ENCODE data around the gene MARK3.
"Not testable (repeated sequence)": the region's sequence is repeated elsewhere in the genome, so short reads cannot be mapped to it uniquely, and the experiment has no call there.

MARK3 gene

GRCh38 chr14:103489621-103490020, 104.4 kb downstream of the MARK3 start:
- no peak for DNase-seq (ENCODE audit: low read depth)

GRCh38 chr14:103491691-103492090, 106.5 kb downstream of the MARK3 start:
- DNase-seq (ENCODE audit: low read depth), result no peak

- DNase-seq (ENCODE audit: low read depth), result no peak
Observed at GRCh38 chr14:103492156-103492925, 107.1 kb downstream of the MARK3 start.

GRCh38 chr14:103495854-103496253, 110.6 kb downstream of the MARK3 start:
- DNase-seq (ENCODE audit: low read depth), result no peak

GRCh38 chr14:103496776-103497175, 111.6 kb downstream of the MARK3 start:
- no peak for DNase-seq (ENCODE audit: low read depth)

GRCh38 chr14:103499709-103500108, 114.5 kb downstream of the MARK3 start:
- DNase-seq (ENCODE audit: low read depth), result no peak

- DNase-seq (ENCODE audit: low read depth), result peak; percentile 85
Observed at GRCh38 chr14:103500148-103500990, 115.2 kb downstream of the MARK3 start.

GRCh38 chr14:103501041-103501870, 116.0 kb downstream of the MARK3 start:
- no peak for DNase-seq (ENCODE audit: low read depth)

GRCh38 chr14:103501921-103502669, 116.9 kb downstream of the MARK3 start:
- no peak for DNase-seq (ENCODE audit: low read depth)

- DNase-seq (ENCODE audit: low read depth), result no peak
Observed at GRCh38 chr14:103502877-103503276, 117.7 kb downstream of the MARK3 start.

GRCh38 chr14:103503296-103503695, 118.1 kb downstream of the MARK3 start:
- no peak for DNase-seq (ENCODE audit: low read depth)

GRCh38 chr14:103504991-103505565, 119.9 kb downstream of the MARK3 start:
- no peak for DNase-seq (ENCODE audit: low read depth)

- no peak for DNase-seq (ENCODE audit: low read depth)
Observed at GRCh38 chr14:103507751-103508150, 122.5 kb downstream of the MARK3 start.

- no peak for DNase-seq (ENCODE audit: low read depth)
Observed at GRCh38 chr14:103508521-103509329, 123.5 kb downstream of the MARK3 start.

- no peak for DNase-seq (ENCODE audit: low read depth)
Observed at GRCh38 chr14:103509864-103510723, 124.9 kb downstream of the MARK3 start.

GRCh38 chr14:103510724-103511693, 125.8 kb downstream of the MARK3 start:
- no peak for DNase-seq (ENCODE audit: low read depth)

GRCh38 chr14:103512180-103512579, 127.0 kb downstream of the MARK3 start:
- not testable (repeated sequence) for DNase-seq (ENCODE audit: low read depth)

Measured in ELR (cell line).